Caco-2 (cell line): ENCODE results near the gene ELOVL7. TPM values are rescaled to one million over a fixed set of nuclear protein-coding genes. Genes with fewer than 3 reads are reported as not detected.

ENCODE experiments used
- BruUV-seq: library from RNA; stranded (reverse); fragments of 400-500 nt; replicated peaks from 2 replicates; lab custom pipeline; 2021; lab: Mats Ljungman, UMichigan
- CTCF ChIA-PET: fragments of 300-600 bp; sonication (Branson Sonifier 250); formaldehyde crosslinking; loops from one replicate; lab custom pipeline; 2022; ENCODE audit warnings: antibody characterized with exemption; lab: Charles Lee
- POLR2A ChIA-PET: fragments of 300-600 bp; sonication (Branson Sonifier 250); formaldehyde crosslinking; loops from one replicate; lab custom pipeline; 2022; ENCODE audit warnings: antibody characterized with exemption; lab: Charles Lee
- DNase-seq, 2 experiments: peaks; one replicate each; pipeline versions ENCODE4 v3.0.0 to v3.0.0-alpha.2; 2020 to 2022
- H3K27me3 ChIP-seq: replicated peaks from 2 replicates; pipeline ENCODE4 v1.6.0; 2011; ENCODE audit warnings: low read length; ENCODE audit not compliant: control insufficient read depth, insufficient read depth
- H3K36me3 ChIP-seq: 2 replicates; pipeline ENCODE4 v1.5.1; 2011; ENCODE audit warnings: low read length; ENCODE audit not compliant: control insufficient read depth, insufficient read depth
- H3K4me1 ChIP-seq: fragments of 250-450 bp; sonication (Bioruptor Pico); 2 replicates; pipeline ENCODE4 v1.5.1; 2020; ENCODE audit warnings: mild to moderate bottlenecking
- H3K4me3 ChIP-seq: 2 replicates; pipeline ENCODE4 v1.5.1; 2011; ENCODE audit warnings: low read depth, mild to moderate bottlenecking, control low read depth, low read length
- H3K9me3 ChIP-seq: fragments of 250-450 bp; sonication (Bioruptor Pico); 2 replicates; pipeline ENCODE4 v1.5.1; 2020; ENCODE audit warnings: mild to moderate bottlenecking, moderate library complexity
- H3K27ac Mint-ChIP-seq: one replicate; pipeline ENCODE4 v1.8.0; 2022; ENCODE audit warnings: mixed read lengths; ENCODE audit not compliant: unreplicated experiment
- H3K27me3 Mint-ChIP-seq: one replicate; pipeline ENCODE4 v1.8.0; 2022; ENCODE audit warnings: mixed read lengths; ENCODE audit not compliant: insufficient read depth, unreplicated experiment
- H3K36me3 Mint-ChIP-seq: one replicate; pipeline ENCODE4 v1.8.0; 2022; ENCODE audit warnings: mild to moderate bottlenecking, mixed read lengths; ENCODE audit not compliant: insufficient read depth, unreplicated experiment
- H3K4me1 Mint-ChIP-seq: one replicate; pipeline ENCODE4 v1.8.0; 2022; ENCODE audit warnings: low read depth, mixed read lengths; ENCODE audit not compliant: unreplicated experiment
- H3K4me3 Mint-ChIP-seq: one replicate; pipeline ENCODE4 v1.8.0; 2022; ENCODE audit warnings: mild to moderate bottlenecking, moderate library complexity, mixed read lengths; ENCODE audit not compliant: unreplicated experiment
- H3K9me3 Mint-ChIP-seq: one replicate; pipeline ENCODE4 v1.8.0; 2022; ENCODE audit warnings: mixed read lengths; ENCODE audit not compliant: unreplicated experiment
- CTCF ChIP-seq, 2 experiments: fragments of 200-600 bp in 1 of 2; IDR thresholded peaks; 1 replicate in 1 of 2; 2 replicates in 1 of 2; pipeline versions ENCODE4 v1.5.1 to v1.8.0; 2011 to 2022; ENCODE audit warnings: antibody characterized with exemption in 1 of 2, control low read depth in 1 of 2, inconsistent platforms in 1 of 2, low read depth in 1 of 2, low read length in 1 of 2, mild to moderate bottlenecking in 1 of 2, moderate library complexity in 1 of 2; ENCODE audit not compliant: insufficient read depth in 1 of 2, severe bottlenecking in 1 of 2, unreplicated experiment in 1 of 2
- intact Hi-C: fragments of 100-400 bp; cut with micrococcal nuclease; formaldehyde crosslinking; loops from one replicate; pipeline ENCODE4 v1.10.0; 2022; ENCODE audit not compliant: unreplicated experiment
- total RNA-seq: library from RNA; stranded (reverse); gene quantifications from 2 replicates; pipeline ENCODE4 v1.2.3, GENCODE V29; 2022

Gene ELOVL7
- total RNA-seq, 1 experiment from 2014 or later = 16.4 TPM

DNA sequence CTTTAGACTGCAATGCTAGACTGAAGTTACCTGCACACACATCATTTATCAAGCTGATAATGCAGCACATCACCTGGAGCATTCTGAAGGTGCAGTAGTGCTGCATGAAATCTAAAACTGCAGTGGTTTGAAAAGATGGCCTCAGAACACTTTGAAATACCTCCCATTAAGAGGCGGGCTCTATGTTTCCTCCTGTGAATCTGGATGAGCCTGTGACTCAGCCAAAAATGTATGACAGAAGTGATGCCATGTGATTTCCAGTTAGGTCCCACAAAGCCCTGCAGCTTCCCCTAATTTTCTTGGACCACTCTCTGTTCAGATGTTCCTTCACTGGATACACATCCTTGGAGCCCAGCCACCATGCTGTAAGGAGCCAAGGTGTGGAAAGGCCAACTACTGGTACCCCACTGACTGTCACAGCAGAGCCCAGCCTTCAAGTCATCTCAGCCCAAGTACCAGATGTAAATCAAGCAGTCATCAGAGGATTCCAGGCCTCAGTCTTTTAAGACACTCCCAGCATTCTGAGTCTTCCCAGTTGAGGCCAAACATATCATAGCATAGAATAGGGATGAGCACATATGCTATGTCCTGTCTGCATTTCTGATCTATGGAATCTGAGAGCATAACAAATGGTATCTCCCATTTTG is 116.9 kb downstream of the ELOVL7 start:
- no TSS peak for BruUV-seq
- DNase-seq = no peak
- Mint-ChIP-seq H3K36me3 (no peaks in the 10 kb centered on the region), H3K9me3 (peaks cover 18% of the 10 kb centered on the region), H3K27me3 (no peaks in the 10 kb centered on the region), H3K4me1 (peaks cover 10% of the 10 kb centered on the region), H3K4me3 (no peak overlapping the region), H3K27ac (no peak overlapping the region)
- POLR2A ChIA-PET = no interaction called here
- no peak overlapping the region for H3K4me3 ChIP-seq
- CTCF ChIA-PET = no interaction called here
- no peaks in the 10 kb centered on the region for H3K36me3 ChIP-seq
- intact Hi-C loops = no loop called here
- no peaks in the 10 kb centered on the region for H3K27me3 ChIP-seq
- TF ChIP-seq CTCF (IDR thresholded peaks at IDR 0.05; ENCODE audit: insufficient read depth in 1 of 2, low read depth in 1 of 2, low read length in 1 of 2, severe bottlenecking in 1 of 2, unreplicated experiment in 1 of 2) = no peak
- H3K4me1 ChIP-seq = no peaks in the 10 kb centered on the region
- no peaks in the 10 kb centered on the region for H3K9me3 ChIP-seq

DNA sequence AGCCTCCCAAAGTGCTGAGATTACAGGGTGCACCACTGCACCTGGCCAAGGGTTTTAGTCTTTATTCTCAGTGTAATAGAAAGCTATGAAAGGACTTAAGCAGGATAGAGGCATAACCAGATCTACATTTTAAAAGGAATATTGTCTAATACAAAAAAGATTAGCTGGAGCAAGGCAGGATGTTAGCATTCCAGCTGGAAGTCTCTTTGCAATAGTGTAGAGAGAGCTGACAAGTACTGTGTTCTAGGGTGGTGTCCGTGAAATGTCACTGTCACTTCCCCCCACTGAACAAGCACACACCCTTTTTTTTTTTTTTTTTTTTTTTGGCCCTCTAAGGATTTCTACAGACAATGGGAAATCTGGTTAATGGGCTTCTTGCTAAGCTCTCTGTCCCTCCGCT is 119.9 kb downstream of the ELOVL7 start:
- no peaks in the 10 kb centered on the region for H3K36me3 Mint-ChIP-seq
- no peak overlapping the region for H3K4me3 Mint-ChIP-seq
- CTCF ChIA-PET = interaction anchor here (0.6 kb wide), 1 partner anchor 1064 kb away, joined by 4 read pairs; no protein-coding TSS in a partner anchor
- DNase-seq = no peak
- H3K27me3 Mint-ChIP-seq = no peaks in the 10 kb centered on the region
- H3K4me1 ChIP-seq = no peaks in the 10 kb centered on the region
- no peaks in the 10 kb centered on the region for H3K36me3 ChIP-seq
- POLR2A ChIA-PET = no interaction called here
- H3K4me3 ChIP-seq = no peak overlapping the region
- H3K27me3 ChIP-seq = no peaks in the 10 kb centered on the region
- H3K9me3 Mint-ChIP-seq = no peaks in the 10 kb centered on the region
- H3K9me3 ChIP-seq = no peaks in the 10 kb centered on the region
- BruUV-seq = no TSS peak
- H3K27ac Mint-ChIP-seq = no peak overlapping the region
- no peak for TF ChIP-seq CTCF (IDR thresholded peaks at IDR 0.05; ENCODE audit: insufficient read depth in 1 of 2, low read depth in 1 of 2, low read length in 1 of 2, severe bottlenecking in 1 of 2, unreplicated experiment in 1 of 2)
- intact Hi-C loops = no loop called here
- H3K4me1 Mint-ChIP-seq = peaks cover 15% of the 10 kb centered on the region

DNA sequence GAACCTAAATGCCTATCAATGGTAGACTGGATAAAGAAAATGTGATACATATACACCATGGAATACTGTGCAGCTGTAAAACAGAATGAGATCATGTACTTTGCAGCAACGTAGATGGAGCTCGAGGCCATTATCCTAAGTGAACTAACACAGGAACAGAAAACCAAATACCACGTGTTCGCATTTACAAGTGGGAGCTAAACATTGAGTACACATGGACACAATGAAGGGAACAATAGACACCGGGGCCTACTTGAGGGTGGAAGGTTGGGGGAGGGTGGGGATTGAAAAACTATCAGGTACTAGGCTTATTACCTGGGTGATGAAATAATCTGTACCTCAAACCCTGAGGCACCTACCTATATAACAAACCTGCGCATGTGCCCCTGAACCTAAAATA is 121.7 kb downstream of the ELOVL7 start:
- DNase-seq = no peak
- H3K4me3 ChIP-seq = no peak overlapping the region
- ChIA-PET POLR2A (no interaction called here), CTCF (interaction anchor here (1.4 kb wide), 1 partner anchor 12 kb away, joined by 3 read pairs; no protein-coding TSS in a partner anchor)
- Mint-ChIP-seq H3K36me3 (no peaks in the 10 kb centered on the region), H3K9me3 (peaks cover 6% of the 10 kb centered on the region), H3K4me3 (no peak overlapping the region), H3K27ac (no peak overlapping the region), H3K4me1 (peaks cover 15% of the 10 kb centered on the region), H3K27me3 (no peaks in the 10 kb centered on the region)
- no peak for TF ChIP-seq CTCF (IDR thresholded peaks at IDR 0.05; ENCODE audit: insufficient read depth in 1 of 2, low read depth in 1 of 2, low read length in 1 of 2, severe bottlenecking in 1 of 2, unreplicated experiment in 1 of 2)
- H3K27me3 ChIP-seq = no peaks in the 10 kb centered on the region
- no peaks in the 10 kb centered on the region for H3K4me1 ChIP-seq
- BruUV-seq = no TSS peak
- no peaks in the 10 kb centered on the region for H3K9me3 ChIP-seq
- intact Hi-C loops = no loop called here
- H3K36me3 ChIP-seq = no peaks in the 10 kb centered on the region
